ENCODE measurements around the gene RRP15.
"Not testable (repeated sequence)": the region's sequence is repeated elsewhere in the genome, so short reads cannot be mapped to it uniquely, and the experiment has no call there.

RRP15 gene

GRCh38 chr1:218315638-218316037 is 30.5 kb downstream of the RRP15 start:
- TF ChIP-seq, protein P1, sequence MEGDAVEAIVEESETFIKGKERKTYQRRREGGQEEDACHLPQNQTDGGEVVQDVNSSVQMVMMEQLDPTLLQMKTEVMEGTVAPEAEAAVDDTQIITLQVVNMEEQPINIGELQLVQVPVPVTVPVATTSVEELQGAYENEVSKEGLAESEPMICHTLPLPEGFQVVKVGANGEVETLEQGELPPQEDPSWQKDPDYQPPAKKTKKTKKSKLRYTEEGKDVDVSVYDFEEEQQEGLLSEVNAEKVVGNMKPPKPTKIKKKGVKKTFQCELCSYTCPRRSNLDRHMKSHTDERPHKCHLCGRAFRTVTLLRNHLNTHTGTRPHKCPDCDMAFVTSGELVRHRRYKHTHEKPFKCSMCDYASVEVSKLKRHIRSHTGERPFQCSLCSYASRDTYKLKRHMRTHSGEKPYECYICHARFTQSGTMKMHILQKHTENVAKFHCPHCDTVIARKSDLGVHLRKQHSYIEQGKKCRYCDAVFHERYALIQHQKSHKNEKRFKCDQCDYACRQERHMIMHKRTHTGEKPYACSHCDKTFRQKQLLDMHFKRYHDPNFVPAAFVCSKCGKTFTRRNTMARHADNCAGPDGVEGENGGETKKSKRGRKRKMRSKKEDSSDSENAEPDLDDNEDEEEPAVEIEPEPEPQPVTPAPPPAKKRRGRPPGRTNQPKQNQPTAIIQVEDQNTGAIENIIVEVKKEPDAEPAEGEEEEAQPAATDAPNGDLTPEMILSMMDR (IDR thresholded peaks at IDR 0.05): no peak
- DNase-seq (ENCODE audit: low spot score): no peak

DNA sequence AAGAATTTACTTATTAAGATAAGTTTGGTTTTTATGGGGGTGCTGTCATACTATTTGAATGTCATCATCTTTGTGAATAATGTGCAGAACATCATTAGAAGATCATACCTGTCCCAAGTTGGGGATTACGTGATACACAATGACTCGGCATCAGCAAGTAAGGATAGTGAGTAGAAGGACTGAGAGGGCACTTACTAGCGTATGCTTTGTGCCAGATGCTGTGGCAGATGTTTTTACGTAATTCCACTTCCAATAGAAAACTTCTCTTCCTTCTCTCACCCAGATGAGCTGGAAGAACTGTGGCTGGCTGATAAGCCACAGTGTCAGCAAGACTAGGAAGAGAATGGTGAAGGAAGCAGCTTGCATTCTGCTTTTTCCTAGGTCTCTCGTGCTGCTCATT is 32.0 kb downstream of the RRP15 start:
- no peak for DNase-seq (ENCODE audit: low spot score)
- TF ChIP-seq, protein P1 (IDR thresholded peaks at IDR 0.05): no peak
- Histone ChIP-seq H3K27ac (no peak overlapping the region), H3K4me3 (no peak overlapping the region)

More at GRCh38 chr1:218315638-218316037, 30.5 kb downstream of the RRP15 start:
- no peak overlapping the region for H3K27ac ChIP-seq
- no peak overlapping the region for H3K4me3 ChIP-seq

DNA sequence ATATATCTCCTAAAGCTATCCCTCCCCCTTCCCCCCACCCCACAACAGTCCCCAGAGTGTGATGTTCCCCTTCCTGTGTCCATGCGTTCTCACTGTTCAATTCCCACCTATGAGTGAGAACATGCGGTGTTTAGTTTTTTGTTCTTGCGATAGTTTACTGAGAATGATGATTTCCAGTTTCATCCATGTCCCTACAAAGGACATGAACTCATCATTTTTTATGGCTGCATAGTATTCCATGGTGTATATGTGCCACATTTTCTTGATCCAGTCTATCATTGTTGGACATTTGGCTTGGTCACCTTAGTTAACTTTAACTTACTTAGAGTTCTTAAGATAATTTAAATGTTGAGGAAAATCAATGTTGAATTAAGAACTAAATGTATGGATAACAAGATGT is 35.1 kb downstream of the RRP15 start:
- not testable (repeated sequence) for DNase-seq (ENCODE audit: low spot score); H3K4me3 ChIP-seq; H3K27ac ChIP-seq

- no peak overlapping the region for H3K27ac ChIP-seq
- no peak for DNase-seq (ENCODE audit: low spot score)
- H3K4me3 ChIP-seq: no peak overlapping the region
- TF ChIP-seq, protein P1 (IDR thresholded peaks at IDR 0.05): no peak
These were observed 37.7 kb downstream of the RRP15 start for GRCh38 chr1:218322762-218323161.

DNA sequence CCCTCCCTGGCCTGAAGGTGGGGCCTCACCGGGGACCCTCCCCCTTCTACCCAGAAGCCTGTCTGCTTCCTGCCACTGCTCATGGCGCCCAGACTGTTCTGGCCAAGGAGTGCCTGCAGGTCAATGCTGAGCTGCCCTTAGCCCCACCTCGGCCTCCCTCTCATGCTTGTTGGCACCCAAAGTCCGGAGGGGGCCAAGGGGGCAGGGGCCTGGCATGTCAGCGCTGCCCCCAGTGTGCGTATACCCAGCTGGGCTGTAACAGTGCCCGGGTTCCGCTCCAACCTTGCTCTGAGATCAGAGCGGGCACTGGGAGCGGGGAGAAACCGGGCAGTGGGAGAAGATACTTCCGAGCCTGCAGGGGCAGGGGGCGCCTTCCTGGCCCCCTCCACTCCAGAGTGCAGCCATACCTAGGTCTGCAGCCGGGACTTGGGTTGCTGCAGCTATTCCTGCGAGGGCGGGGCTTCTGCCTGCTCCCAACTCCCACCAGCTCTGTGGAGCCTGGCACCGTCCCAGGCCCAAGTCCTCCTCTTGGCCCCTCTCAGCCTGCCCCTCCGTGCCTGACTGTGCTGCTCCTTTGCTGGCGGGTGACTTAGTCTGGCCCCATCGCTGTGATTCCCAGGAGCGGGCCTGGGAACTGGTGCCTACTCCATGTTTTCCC is 38.6 kb downstream of the RRP15 start:
- no peak overlapping the region for H3K27ac ChIP-seq
- TF ChIP-seq, protein P1 (IDR thresholded peaks at IDR 0.05): no peak
- no peak for DNase-seq (ENCODE audit: low spot score)
- no peak overlapping the region for H3K4me3 ChIP-seq

- TF ChIP-seq, protein P1 (IDR thresholded peaks at IDR 0.05): no peak
- H3K4me3 ChIP-seq: no peak overlapping the region
- H3K27ac ChIP-seq: no peak overlapping the region
- DNase-seq (ENCODE audit: low spot score): no peak
These were observed 39.1 kb downstream of the RRP15 start for GRCh38 chr1:218324226-218324580.

DNA sequence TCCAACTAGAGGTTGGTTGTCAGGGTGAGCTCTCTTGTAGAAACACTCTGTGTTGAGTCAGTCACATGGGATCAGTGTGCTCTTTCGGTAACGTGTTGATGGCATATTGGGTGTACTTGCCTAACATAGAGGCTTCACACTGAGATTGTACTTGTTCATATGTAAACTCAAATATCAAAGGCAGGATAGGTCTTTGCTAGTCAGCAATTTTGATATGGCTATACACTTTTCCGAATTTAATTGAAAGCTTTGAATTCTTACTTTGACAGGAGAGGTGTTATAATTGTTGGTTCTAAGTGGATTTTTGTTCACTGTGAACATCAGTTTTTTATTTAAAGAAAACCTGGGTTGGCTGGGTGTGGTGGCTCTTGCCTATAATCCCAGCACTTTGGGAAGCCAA is 43.7 kb downstream of the RRP15 start:
- DNase-seq (ENCODE audit: low spot score): no peak
- TF ChIP-seq, protein P1 (IDR thresholded peaks at IDR 0.05): no peak
- no peak overlapping the region for H3K4me3 ChIP-seq
- no peak overlapping the region for H3K27ac ChIP-seq

Measured in coronary artery (tissue), 2 donors.